Urinary bladder (tissue), 4 donors: ENCODE data around the gene C17orf50. TPM values are rescaled to one million over a fixed set of nuclear protein-coding genes. Genes with fewer than 3 reads are reported as not detected.

ENCODE experiments used
- DNase-seq: peaks from one replicate; pipeline ENCODE4 v3.0.0-alpha.2; 2015; ENCODE audit errors: extremely low spot score
- H3K27ac ChIP-seq: one replicate; pipeline ENCODE4 v1.5.1; 2013; ENCODE audit warnings: low read depth, mild to moderate bottlenecking, moderate library complexity
- H3K36me3 ChIP-seq: one replicate; pipeline ENCODE4 v1.6.1; 2013; ENCODE audit warnings: mild to moderate bottlenecking, moderate library complexity; ENCODE audit not compliant: insufficient read depth
- H3K4me1 ChIP-seq: one replicate; pipeline ENCODE4 v1.6.1; 2013; ENCODE audit warnings: mild to moderate bottlenecking, moderate library complexity; ENCODE audit not compliant: insufficient read depth
- H3K4me3 ChIP-seq: one replicate; pipeline ENCODE4 v1.5.1; 2013; ENCODE audit warnings: low read depth, low read length
- WGBS: extraction: QIAGEN DNeasy Blood & Tissue Kit; methylation state at CpG from one replicate; pipeline ENCODE4 v1.1.7; 2013; 5-methylcytosine and 5-hydroxymethylcytosine counted together
- polyA plus RNA-seq: library from polyadenylated mRNA; stranded (reverse); fragments of 200-250 nt; gene quantifications from one replicate; pipeline ENCODE4 v1.2.3, GENCODE V29; 2013
- total RNA-seq: library from RNA; depleted of rRNA; stranded (reverse); fragments of >200 nt; gene quantifications from one replicate; pipeline ENCODE4 v1.2.3, GENCODE V29; 2014
- donor health status: healthy with polysubstance abuse.
- donor health status: healthy.

The C17orf50 gene
- total and polyA plus RNA-seq, 2 donors = not detected

DNA sequence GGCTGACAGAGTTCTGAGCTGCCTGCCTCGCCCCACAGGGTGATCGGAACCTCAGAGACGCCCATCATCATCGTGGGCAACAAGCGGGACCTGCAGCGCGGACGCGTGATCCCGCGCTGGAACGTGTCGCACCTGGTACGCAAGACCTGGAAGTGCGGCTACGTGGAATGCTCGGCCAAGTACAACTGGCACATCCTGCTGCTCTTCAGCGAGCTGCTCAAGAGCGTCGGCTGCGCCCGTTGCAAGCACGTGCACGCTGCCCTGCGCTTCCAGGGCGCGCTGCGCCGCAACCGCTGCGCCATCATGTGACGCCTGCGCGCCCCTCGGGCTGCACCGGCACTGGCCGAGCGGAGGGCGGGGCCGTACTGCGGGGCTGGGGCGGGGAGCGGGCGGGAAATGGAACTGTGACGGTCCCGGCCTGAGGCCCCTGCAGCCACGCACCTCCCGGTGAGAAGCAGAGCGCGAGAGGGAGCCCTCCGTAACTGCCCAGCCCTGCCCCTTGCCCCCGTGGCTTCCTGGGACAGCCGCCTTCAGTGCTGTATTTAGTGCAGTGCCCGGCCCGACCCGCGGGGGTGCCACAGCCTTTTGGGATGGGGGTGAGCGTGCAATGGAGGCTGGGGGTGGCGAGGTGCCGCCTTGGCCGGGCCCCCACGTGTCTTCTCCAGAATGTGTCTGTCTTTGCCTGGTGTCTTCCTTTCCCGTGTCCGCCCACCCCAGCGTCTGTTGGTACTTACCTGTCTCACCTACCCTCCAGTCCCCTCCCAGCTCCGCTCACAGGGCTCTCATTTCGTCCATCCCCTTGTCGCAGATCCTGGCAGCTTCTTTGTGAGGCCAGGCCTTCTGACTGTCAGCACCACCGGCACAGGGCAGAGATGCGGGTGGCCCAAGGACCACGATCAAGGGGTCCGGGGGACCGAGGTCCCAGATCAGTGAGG, 19.4 kb upstream of the C17orf50 start:
- no peak overlapping the region for H3K4me3 ChIP-seq
- H3K4me1 ChIP-seq = no peaks in the 10 kb centered on the region
- no peak overlapping the region for H3K27ac ChIP-seq
- 17% methylated on average over 73 of the region's 73 CpGs for WGBS
- no peak for DNase-seq
- no peaks in the 10 kb centered on the region for H3K36me3 ChIP-seq

DNA sequence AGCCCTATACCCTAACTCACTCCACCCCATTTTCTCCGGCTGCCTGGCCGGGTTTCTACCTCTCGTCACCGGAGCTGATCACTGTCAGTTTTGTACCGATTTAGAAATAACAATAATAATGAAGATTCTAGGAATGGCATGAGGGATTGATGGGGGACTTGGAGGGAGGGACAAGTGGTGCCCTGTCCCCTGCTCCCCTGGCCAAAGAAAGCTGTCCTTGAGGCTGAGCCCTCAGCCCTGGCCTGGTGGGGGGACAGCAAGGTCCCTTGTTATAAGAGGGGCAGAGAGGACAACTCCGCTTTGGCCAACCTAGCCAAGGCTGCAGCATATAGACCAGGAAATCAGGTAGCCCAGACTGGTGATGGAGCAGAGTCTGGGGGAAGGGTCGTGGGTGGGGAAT, 18.2 kb upstream of the C17orf50 start:
- no peaks in the 10 kb centered on the region for H3K4me1 ChIP-seq
- H3K27ac ChIP-seq = no peak overlapping the region
- no peak overlapping the region for H3K4me3 ChIP-seq
- 71% methylated on average over 7 of the region's 7 CpGs for WGBS
- DNase-seq = no peak
- H3K36me3 ChIP-seq = no peaks in the 10 kb centered on the region

GRCh38 chr17:35742896-35743477, 17.7 kb upstream of the C17orf50 start:
- H3K36me3 ChIP-seq = no peaks in the 10 kb centered on the region
- 65% methylated on average over 7 of the region's 7 CpGs for WGBS
- no peak overlapping the region for H3K4me3 ChIP-seq
- no peak overlapping the region for H3K27ac ChIP-seq
- no peaks in the 10 kb centered on the region for H3K4me1 ChIP-seq
- DNase-seq = no peak

DNA sequence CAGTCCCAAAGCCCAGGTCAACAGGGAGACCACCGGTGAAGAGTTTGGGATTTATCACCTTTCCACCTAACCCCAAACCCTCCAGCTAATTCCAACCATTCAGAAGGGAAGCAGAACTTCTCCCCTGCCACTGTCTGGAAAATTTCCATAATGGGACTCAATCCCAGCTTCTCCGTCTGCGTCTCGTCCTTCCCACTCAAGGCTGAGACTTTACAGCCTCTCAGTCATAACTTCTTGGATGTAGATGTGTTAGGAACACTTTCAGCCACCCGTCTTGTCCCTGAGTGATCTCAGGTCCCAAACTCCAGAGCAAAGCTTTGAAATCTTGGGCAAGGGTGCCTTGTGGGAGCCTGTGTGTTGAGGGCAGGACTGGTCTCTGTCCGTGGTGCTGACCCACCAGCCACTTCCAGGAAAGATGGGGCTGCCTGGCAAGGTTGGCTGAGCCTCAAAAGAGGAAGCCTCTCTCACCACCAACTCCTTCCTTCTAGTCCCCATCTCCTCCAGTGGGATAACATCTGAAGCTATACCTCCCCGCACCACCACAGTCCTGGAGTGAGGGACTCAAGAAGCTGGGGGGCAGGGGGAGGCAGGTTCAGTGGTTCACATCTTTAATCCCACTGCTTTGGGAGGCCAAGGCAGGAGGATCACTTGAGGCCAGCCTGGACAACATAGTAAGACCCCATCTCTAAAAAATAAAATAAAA, 16.9 kb upstream of the C17orf50 start:
- H3K27ac ChIP-seq = no peak overlapping the region
- H3K4me1 ChIP-seq = no peaks in the 10 kb centered on the region
- no peak overlapping the region for H3K4me3 ChIP-seq
- DNase-seq = no peak
- no peaks in the 10 kb centered on the region for H3K36me3 ChIP-seq
- 25% methylated on average over 7 of the region's 7 CpGs for WGBS

DNA sequence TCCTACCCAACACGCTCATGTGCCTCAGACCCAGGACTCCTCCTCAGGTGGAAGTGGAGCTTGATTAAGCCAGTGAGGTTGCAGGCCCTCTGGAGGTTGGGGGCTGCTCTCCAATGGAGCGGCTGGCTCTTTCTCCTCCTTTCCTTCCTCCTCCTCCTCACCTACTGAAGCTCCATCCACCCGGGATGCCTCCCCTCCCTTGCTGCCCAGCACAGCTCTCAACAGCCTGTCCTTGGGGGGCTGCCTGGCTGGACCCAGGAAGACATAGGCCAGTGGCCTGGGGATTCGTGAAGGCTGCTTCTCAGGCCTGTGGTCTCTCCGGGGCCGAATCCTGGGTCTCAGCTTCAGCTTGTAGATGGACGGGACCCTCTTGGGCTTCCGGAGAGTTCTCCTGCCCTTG, 15.9 kb upstream of the C17orf50 start:
- no peaks in the 10 kb centered on the region for H3K36me3 ChIP-seq
- WGBS = 80% methylated on average over 8 of the region's 8 CpGs
- no peaks in the 10 kb centered on the region for H3K4me1 ChIP-seq
- DNase-seq = no peak
- no peak overlapping the region for H3K27ac ChIP-seq
- H3K4me3 ChIP-seq = no peak overlapping the region

GRCh38 chr17:35745246-35745645, 15.4 kb upstream of the C17orf50 start:
- DNase-seq = no peak
- H3K4me3 ChIP-seq = no peak overlapping the region
- no peaks in the 10 kb centered on the region for H3K4me1 ChIP-seq
- H3K27ac ChIP-seq = no peak overlapping the region
- 85% methylated on average over 7 of the region's 7 CpGs for WGBS
- H3K36me3 ChIP-seq = no peaks in the 10 kb centered on the region

DNA sequence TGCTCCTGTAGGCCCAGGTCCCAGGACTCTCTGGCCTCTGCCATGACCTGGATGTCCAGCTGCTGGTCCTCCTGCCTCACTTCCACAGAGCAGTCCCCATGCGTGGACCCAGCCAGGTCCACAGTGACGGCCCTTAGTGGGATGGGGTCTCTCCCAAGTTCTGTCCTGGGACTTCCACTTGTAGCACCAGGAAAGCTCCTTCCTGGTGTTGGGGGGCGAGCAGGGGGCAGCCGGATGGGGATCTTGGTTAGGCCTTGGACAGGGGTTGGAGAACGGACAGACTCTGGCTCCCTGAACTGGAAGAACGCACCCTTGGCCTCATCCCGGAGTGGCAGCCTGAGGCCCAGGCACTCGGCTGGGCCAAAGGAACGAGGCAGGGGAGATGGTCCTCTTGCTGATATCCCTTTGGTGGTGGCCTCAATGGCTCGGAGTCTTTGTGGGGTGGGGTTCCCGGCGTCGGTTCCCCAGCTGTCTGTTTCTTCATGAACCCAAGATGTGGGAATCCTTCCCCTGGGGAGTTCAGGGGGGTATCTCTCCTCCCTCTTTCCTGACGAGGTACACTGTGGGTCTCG, 14.9 kb upstream of the C17orf50 start:
- Histone ChIP-seq H3K36me3 (no peaks in the 10 kb centered on the region), H3K27ac (no peak overlapping the region), H3K4me1 (no peaks in the 10 kb centered on the region), H3K4me3 (no peak overlapping the region)
- no peak for DNase-seq
- 86% methylated on average over 15 of the region's 15 CpGs for WGBS

DNA sequence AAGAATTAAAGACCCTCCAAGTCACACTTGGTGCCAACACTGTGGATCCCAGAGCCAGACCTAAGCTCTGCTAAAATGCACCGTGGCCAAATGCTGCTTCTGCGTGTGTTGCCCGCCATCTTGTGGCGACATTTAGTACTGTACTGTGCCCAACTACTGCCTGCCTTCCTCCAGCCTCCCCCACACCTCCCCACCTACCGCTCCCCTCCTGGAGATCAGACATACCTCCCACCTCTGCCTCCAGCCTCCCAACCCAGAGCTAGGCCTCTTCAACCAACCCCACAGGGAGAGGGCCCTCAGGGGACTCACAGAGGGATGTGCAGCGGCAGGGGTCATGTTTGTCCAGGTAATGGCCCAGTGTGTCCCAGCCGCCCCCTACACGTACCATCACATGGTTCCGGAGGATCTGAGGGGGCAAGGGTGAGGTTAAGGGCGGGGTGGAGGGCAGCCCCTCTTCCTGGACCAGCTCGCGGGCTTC, 13.1 kb upstream of the C17orf50 start:
- Histone ChIP-seq H3K36me3 (no peaks in the 10 kb centered on the region), H3K27ac (no peak overlapping the region), H3K4me1 (no peaks in the 10 kb centered on the region), H3K4me3 (no peak overlapping the region)
- WGBS = 34% methylated on average over 12 of the region's 12 CpGs
- DNase-seq = no peak

DNA sequence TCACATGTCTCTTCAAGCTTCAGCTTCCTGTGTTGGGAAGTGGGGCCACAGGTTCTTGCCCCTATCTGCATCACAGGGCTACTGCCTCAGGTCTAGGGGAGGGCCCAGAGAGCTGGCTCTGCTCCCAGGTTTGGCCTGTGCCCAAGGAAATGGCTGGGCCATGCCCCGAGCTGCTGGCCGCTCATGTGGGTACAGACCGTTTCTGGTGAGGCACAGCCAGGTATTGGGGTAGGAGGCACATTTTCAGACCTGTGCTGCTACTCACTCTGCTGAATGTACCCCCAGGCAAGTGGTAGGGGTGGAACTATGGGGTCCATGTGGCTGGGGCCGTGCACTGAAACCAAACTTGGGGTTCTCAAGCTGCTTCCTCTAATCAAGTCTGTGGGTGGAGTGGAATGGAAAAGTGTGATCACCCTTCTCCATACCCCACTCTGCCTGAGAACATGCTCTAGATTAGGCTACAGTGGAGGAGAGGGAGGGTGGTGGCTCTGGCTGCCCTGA, 12.3 kb upstream of the C17orf50 start:
- 42% methylated on average over 4 of the region's 4 CpGs for WGBS
- no peak for DNase-seq
- no peaks in the 10 kb centered on the region for H3K4me1 ChIP-seq
- no peak overlapping the region for H3K27ac ChIP-seq
- no peak overlapping the region for H3K4me3 ChIP-seq
- H3K36me3 ChIP-seq = no peaks in the 10 kb centered on the region

GRCh38 chr17:35748979-35749378, 11.7 kb upstream of the C17orf50 start:
- Histone ChIP-seq H3K27ac (no peak overlapping the region), H3K4me3 (no peak overlapping the region), H3K36me3 (no peaks in the 10 kb centered on the region), H3K4me1 (no peaks in the 10 kb centered on the region)
- whole genome bisulfite sequencing = 85% methylated on average over 6 of the region's 6 CpGs
- no peak for DNase-seq

DNA sequence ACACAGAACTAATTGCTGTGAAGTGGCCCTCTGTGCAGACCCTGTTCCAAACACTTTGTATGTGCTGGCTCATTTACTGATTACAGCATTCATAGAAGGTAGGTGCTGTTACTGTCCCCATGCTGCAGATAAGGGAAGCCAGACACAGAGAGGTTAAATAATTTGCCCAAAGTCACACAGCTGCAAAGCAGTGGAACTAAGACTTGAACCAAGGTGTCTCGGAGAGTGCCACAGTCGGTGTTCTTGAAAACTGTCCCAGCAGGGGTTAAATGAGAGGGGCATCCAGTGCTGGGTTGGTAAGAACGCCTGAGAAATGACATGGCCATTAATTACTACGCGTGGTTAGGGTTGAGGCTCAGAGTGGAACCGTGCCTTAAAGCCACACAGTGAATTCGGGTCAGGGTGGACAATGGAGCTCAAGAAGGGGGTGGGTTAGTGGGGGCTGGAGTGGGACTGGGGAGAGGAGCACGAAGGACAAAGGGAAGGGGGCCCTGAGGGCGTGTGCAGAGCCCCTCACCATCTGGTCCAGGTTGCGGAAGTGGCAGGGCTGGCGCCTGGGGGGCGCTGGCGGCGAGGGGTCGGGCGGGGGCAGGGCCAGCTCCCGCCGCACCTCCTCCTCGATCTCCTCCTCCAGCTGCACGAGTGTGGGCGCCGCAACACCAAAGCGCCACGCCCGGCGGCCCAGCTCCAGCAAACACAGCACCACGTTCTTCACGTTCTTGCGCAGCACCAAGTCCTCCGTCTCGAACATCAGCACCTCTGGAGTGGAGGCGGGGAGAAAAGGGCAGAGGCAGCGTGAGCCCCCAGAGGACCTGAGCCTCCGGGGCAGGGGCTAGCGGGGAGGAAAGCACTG, 10.9 kb upstream of the C17orf50 start:
- no peak overlapping the region for H3K27ac ChIP-seq
- 6% methylated on average over 35 of the region's 35 CpGs for WGBS
- H3K4me1 ChIP-seq = no peaks in the 10 kb centered on the region
- no peaks in the 10 kb centered on the region for H3K36me3 ChIP-seq
- DNase-seq = no peak
- H3K4me3 ChIP-seq = no peak overlapping the region

GRCh38 chr17:35750526-35751395, 9.9 kb upstream of the C17orf50 start:
- 79% methylated on average over 10 of the region's 10 CpGs for WGBS
- Histone ChIP-seq H3K36me3 (no peaks in the 10 kb centered on the region), H3K4me3 (no peak overlapping the region), H3K4me1 (no peaks in the 10 kb centered on the region), H3K27ac (no peak overlapping the region)
- no peak for DNase-seq
